Glutamatergic neuron (in vitro differentiated cells): ENCODE results near the gene TMEM87B. TPM values are rescaled to one million over a fixed set of nuclear protein-coding genes. Genes with fewer than 3 reads are reported as not detected.

Source experiments
- DNase-seq: peaks from one replicate; pipeline ENCODE4 v3.0.0; 2022
- H3K27ac Mint-ChIP-seq: one replicate; pipeline ENCODE4 v1.8.0; 2020; ENCODE audit warnings: mild to moderate bottlenecking, mixed read lengths, inconsistent platforms; ENCODE audit not compliant: unreplicated experiment
- H3K27me3 Mint-ChIP-seq: one replicate; pipeline ENCODE4 v1.8.0; 2020; ENCODE audit warnings: mild to moderate bottlenecking, moderate library complexity, mixed read lengths, inconsistent platforms; ENCODE audit not compliant: unreplicated experiment
- H3K36me3 Mint-ChIP-seq: one replicate; pipeline ENCODE4 v1.8.0; 2020; ENCODE audit warnings: mild to moderate bottlenecking, mixed read lengths, inconsistent platforms; ENCODE audit not compliant: unreplicated experiment
- H3K4me1 Mint-ChIP-seq: one replicate; pipeline ENCODE4 v1.8.0; 2020; ENCODE audit warnings: mild to moderate bottlenecking, low read depth, mixed read lengths, inconsistent platforms; ENCODE audit not compliant: unreplicated experiment
- H3K4me3 Mint-ChIP-seq: one replicate; pipeline ENCODE4 v1.8.0; 2020; ENCODE audit warnings: mild to moderate bottlenecking, mixed read lengths, inconsistent platforms; ENCODE audit not compliant: unreplicated experiment
- H3K9me3 Mint-ChIP-seq: one replicate; pipeline ENCODE4 v1.8.0; 2020; ENCODE audit warnings: mild to moderate bottlenecking, moderate library complexity, mixed read lengths, inconsistent platforms; ENCODE audit not compliant: unreplicated experiment
- CTCF ChIP-seq: fragments of 200-600 bp; sonication (generic); IDR thresholded peaks from one replicate; pipeline ENCODE4 v1.5.0; 2021; ENCODE audit not compliant: partially characterized antibody, unreplicated experiment
- long read RNA-seq: library from polyadenylated mRNA; unstranded; transcript quantifications from one replicate; pipeline ENCODE4 v2.0.0, GENCODE V29; 2020; ENCODE audit not compliant: unreplicated experiment
- total RNA-seq: library from RNA; stranded (reverse); fragmentation: NEBNext Ultra II Directional; extraction: Animal tissue kit (Norgen Biotek cat#: 25700); gene quantifications from one replicate; pipeline ENCODE4 v1.2.1, GENCODE V29; 2021; ENCODE audit not compliant: unreplicated experiment

The TMEM87B gene
- 8.6 TPM for total RNA-seq
- long read RNA-seq, full-length matches to known transcripts = 1 of 5 reads
- long read RNA-seq, partial matches to known transcripts = 0 of 5 reads
- long read RNA-seq, other reads (novel, unspliced or antisense) = 4 of 5 reads

- H3K4me1 Mint-ChIP-seq = peaks cover 2% of the 10 kb centered on the region
- peak within 1 kb of the TSS; percentile 97 for H3K4me3 Mint-ChIP-seq
- no peak for TF ChIP-seq CTCF
- H3K27me3 Mint-ChIP-seq = peaks cover 4% of the 10 kb centered on the region
- DNase-seq = peak; percentile 99
- no peaks in the 10 kb centered on the region for H3K36me3 Mint-ChIP-seq
- peak within 1 kb of the TSS; percentile 77 for H3K27ac Mint-ChIP-seq
- H3K9me3 Mint-ChIP-seq = peaks cover 3% of the 10 kb centered on the region
Measured at GRCh38 chr2:112054847-112055729, at the start of gene TMEM87B. Gene TMEM87B, plus strand, starts transcription at chr2:112055269. Its CDS starts 323 bp downstream, at chr2:112055592.

- Mint-ChIP-seq H3K27ac (no peak overlapping the region), H3K36me3 (no peaks in the 10 kb centered on the region), H3K27me3 (no peaks in the 10 kb centered on the region), H3K4me3 (no peak overlapping the region), H3K4me1 (no peaks in the 10 kb centered on the region), H3K9me3 (no peaks in the 10 kb centered on the region)
- DNase-seq = no peak
- TF ChIP-seq CTCF = no peak
Measured at GRCh38 chr2:112005406-112006075, 49.5 kb upstream of the TMEM87B start.

GRCh38 chr2:112006076-112006410 lies 49.0 kb upstream of the TMEM87B start:
- Mint-ChIP-seq H3K4me1 (no peaks in the 10 kb centered on the region), H3K9me3 (no peaks in the 10 kb centered on the region), H3K36me3 (no peaks in the 10 kb centered on the region), H3K27ac (no peak overlapping the region), H3K27me3 (no peaks in the 10 kb centered on the region), H3K4me3 (no peak overlapping the region)
- TF ChIP-seq CTCF = no peak
- DNase-seq = no peak

GRCh38 chr2:112007493-112007892 lies 47.6 kb upstream of the TMEM87B start:
- no peak overlapping the region for H3K4me3 Mint-ChIP-seq
- H3K9me3 Mint-ChIP-seq = peaks cover 1% of the 10 kb centered on the region
- no peaks in the 10 kb centered on the region for H3K27me3 Mint-ChIP-seq
- TF ChIP-seq CTCF = no peak
- no peak for DNase-seq
- no peak overlapping the region for H3K27ac Mint-ChIP-seq
- H3K4me1 Mint-ChIP-seq = no peaks in the 10 kb centered on the region
- no peaks in the 10 kb centered on the region for H3K36me3 Mint-ChIP-seq
